H1 (cell line): ENCODE results near the gene STRIT1. TPM values are rescaled to one million over a fixed set of nuclear protein-coding genes. Genes with fewer than 3 reads are reported as not detected.

ENCODE experiments used
- POU5F1 ChIP-seq: IDR thresholded peaks from 2 replicates; pipeline ENCODE4 v1.6.1; 2011; ENCODE audit warnings: low read depth, mild to moderate bottlenecking, low read length, moderate library complexity
- polyA plus RNA-seq, 7 experiments: library from polyadenylated mRNA; depleted of rRNA in 3 of 7; stranded (reverse) in 5 of 7; unstranded in 2 of 7; fragments of >200 nt in 5 of 7; fragments of 200-250 nt in 2 of 7; gene quantifications; 1 replicate in 5 of 7; 2 replicates in 1 of 7; 4 replicates in 1 of 7; pipeline versions ENCODE4 v1.2.1 to v1.2.3, GENCODE V29; 2011 to 2013; ENCODE audit warnings: missing spikeins in 2 of 7, mixed read lengths in 2 of 7
- total RNA-seq: library from RNA; stranded (reverse); fragmentation: NEBNext Ultra II Directional; extraction: Animal tissue kit (Norgen Biotek cat#: 25700); gene quantifications from 2 replicates; pipeline ENCODE4 v1.2.1, GENCODE V29; 2021

STRIT1 gene
- total and polyA plus RNA-seq, 2 of the 8 experiments (the other 6 are each of a cell fraction or from before 2014, with no cell fraction given) = 0.15 to 0.47 TPM

- no peak for TF ChIP-seq POU5F1
Measured at GRCh38 chr3:155282385-155283091, 10.9 kb downstream of the STRIT1 start (continued).
